GM04504 (cell line): ENCODE measurements around the gene PEX7.
"Not testable (repeated sequence)": the region's sequence is repeated elsewhere in the genome, so short reads cannot be mapped to it uniquely, and the experiment has no call there.

Experiments used
- DNase-seq: peaks from one replicate; pipeline ENCODE4 v3.0.0-alpha.2; 2012; ENCODE audit warnings: low read depth

The PEX7 gene

DNA sequence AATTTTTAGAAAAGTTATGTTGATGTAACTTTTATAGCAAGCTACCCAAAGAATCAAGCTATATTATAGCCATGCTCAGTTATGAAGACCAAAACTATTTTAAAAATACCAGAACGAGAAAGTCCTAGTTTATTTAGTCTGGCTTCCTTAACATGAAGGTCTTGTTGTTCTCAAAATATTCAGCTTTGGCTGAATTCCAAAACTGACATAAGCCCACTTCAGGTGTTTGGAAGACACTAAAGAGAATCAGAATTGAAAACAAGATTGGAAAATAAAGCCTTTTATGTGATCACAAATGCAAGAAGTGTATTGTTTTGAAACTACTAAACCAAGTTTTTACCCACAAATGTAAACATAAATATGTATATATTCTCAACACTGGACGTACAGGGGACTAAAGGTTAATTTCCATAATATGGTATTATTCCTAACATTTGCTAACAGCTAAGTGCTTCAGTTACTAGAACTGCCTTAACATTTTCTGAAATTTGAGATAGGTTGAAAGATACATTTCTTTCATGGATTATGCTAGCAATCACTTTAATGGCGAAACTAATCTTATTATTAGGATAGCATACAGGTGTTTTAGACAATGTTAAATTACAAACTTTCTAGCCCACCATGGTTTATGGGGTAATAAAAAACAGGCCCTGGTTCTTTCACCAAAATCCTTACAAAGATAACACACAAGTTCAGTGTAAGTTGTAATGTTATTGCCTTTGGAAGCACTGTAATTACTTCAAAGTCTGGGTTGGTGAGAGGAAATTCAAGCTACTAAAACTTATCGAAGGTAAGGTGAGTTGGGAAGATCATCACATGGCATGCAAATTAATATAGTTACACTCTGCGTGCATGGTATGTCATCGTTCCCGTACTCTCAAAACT, 31.7 kb upstream of the PEX7 start:
- no peak for DNase-seq

DNA sequence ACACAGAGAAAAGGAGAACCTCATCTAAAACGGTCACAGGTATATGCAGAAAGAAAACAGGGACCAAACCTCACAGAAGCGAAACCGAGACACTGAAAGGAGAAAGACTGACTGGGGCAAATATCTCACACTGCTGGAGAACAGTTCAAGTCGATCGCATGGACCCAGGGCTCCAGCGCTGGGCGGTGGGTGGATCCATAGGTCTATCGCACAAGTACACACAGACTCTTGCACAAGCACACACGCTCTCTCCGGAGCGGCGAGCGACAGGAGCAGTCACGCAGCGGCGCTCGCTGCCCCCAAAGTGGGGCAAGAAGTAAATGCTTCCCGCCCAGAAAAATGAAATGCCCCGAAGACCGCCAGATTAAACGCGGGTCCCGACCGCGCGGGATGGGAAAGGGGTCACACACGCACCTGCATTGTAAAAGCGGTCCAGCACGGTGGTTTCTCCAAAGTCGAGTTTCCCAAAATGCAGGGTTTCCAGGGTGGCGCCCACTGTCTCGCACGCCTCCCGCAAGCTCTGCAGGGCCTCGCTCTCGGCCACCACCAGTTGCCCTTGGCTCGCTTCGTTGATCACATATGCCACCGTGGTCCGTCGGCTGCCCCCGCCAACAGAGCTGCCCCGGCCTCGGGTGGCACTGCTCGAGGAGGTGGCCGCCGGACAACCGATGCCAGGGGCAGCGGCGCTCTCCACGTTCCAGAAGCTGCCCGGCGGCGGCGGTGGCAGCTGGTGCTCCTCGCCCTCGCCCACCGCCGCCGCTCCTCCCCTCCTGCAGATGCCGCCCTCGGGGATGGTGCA, 30.9 kb upstream of the PEX7 start:
- no peak for DNase-seq

DNA sequence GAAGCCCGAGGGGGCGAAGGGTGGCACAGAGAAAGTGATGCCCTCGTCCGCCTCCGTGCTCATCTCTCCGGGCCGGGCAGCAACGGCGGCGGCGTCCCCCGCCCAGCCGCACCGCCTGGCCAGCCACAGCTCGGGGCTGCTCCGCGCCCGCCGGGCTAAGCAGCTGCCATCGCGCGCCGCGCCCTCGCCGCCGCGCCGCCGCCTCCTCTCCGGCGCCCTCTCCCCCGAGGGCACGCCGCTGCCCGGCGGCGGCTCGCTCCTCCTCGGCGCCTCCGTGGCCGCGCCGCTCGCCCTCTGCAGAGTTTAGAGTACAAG, 30.3 kb upstream of the PEX7 start:
- no peak for DNase-seq

DNA sequence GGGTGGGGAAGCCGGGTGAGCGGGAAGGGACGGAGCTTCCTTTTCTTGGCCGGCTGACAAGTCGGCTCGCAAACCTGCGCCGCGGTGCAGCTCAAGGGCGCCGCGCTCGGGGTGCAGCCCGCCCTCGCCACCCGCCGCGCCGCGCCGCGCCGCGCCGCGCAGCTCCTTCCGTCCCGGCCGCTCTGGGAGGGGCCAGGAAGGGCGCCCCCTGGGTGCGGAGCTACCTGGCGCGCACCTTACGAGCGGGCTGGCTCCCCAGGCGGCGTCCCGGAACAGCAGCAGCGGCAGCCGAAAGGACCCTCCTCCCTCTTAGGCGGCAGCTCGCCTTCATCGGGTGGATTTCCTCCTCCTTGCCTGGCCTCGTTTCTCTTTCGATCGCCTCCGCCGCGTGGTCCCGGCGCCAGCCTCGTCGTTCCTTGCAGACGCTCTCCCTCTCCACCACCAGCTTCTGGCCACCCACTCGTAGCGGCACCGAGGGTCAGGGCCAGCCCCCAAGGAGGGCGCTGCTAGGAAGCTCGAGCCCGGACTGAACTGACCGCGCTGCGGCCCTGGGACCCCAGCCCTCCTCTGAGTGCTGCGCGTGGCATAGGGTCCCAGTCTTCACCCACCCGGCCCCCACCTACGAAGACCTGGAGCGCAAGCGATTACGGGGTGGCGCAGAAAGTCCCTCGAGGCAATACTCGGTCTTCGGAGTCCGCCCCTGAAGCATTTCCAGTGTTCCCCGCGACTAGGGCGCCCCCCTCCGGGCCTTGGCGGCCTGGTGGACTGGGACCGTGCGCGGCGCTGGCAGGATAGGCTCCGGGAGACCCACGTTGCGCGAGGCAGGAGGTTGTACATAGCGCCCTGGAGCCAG, 29.8 kb upstream of the PEX7 start, which contains the start of gene MAP3K5:
Gene MAP3K5 (minus strand): TSS at position 68 of the 853 bp plus-strand sequence. CDS start 320 bp downstream, outside the sequence.
- DNase-seq = peak; percentile 83

DNA sequence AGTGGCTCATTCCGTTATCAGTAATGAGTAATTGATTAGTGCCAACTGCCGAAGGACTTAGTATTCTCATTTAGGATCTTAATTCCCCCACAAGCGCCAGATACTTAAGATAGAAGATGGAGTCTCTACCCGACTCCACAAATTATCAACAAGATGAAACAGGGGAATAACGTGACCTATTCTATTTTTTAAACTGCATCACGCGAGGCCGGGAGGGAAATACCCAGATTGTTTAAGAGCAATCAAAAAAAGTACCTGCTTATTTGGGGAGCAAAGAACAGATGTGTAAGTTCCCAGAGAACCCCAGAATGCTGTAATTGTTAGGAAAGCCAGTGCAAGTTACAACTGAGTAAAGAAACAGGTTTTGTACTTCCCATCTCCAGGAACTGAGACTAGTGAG, 29.0 kb upstream of the PEX7 start:
- DNase-seq = no peak

DNA sequence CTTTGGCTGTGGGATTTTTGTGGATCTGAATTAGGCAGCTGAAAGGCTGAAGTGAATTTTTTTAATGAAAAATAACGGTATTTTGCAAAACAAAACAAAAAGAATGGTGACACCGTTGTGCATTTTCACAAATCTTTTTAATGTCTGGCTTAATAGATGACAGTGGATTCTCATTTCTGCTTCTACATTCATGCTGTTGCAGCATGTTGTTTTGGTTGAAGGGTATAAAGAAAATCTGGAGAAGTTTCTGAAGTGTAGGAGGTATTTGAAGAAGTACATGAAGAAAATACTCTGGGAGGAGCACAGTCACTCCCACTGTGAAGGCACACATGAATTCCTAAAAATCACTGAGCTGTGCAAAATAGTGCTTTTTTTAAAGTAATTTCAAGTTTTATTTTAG, 27.0 kb upstream of the PEX7 start:
- DNase-seq = no peak

DNA sequence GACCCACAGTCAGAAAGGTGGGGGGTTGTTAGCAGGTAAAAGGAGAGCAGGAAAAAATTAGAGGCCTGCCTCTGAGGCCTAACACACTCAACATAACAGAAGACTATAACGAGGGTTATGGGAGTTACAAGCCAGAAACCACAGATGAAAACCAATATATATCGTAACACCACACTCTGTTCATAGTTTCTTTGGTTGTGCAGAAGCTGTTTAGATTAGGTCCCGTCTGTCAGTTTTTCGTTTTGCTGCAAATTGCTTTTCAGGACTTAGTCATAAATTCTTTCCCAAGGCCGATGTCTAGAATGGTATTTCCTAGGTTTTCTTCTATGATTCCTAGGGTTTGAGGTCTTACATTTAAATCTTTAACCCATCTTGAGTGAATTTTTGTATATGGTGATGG, 26.4 kb upstream of the PEX7 start:
- no peak for DNase-seq

DNA sequence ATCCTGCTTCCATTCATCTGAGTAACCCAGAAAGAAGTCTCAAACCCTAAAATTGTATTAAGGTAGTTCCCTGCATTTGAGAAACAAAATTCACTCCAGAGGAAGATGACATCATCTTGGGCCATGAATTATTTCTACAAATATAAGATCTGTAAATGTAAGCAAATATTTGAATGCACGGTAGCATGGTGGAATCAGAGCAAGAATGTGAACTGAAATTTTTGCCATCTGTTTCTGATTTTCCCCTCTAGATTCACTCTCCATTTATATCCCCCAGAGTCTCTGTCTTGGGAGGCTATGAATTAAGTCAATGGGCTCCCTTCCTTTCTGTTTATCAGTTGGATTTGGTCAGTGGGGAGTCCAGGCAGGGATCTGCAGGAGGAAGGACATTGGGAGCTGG, 24.3 kb upstream of the PEX7 start:
- no peak for DNase-seq

DNA sequence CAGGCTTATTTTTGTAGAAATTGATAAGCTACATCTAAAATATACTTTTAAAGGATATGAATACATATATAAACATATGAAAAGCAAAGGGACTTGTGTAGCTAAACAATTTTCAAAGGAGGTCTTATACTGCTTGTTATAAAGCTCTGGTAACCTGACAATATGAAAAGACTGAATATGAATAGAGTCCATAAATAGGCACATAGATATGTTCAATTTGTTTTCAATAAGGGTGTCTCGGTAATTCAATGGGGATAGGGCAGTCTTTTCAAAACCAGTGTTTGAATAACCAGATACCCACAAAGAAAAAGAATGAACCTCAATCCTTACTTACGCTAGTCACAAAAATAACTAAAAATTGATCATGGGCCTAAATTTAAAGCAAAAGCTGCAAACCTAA, 20.8 kb upstream of the PEX7 start:
- DNase-seq = no peak

DNA sequence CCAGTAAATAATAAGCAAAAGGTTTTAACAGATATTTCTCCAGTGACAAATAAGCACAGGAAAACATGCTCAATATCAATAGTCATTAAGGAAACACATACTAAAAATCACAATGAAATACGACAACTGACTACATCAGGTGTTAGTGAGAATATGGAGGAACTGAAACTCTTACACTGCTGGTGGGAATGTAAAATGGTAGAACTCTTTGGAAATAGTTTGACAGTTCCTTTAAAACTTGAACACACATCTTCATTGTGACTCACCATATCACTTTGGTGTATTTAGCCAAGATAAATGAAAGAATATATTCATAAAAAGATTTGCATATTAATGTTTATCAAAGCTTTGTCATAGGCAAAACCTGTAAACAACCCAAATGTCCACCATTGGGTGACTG, 18.8 kb upstream of the PEX7 start:
- DNase-seq = no peak

DNA sequence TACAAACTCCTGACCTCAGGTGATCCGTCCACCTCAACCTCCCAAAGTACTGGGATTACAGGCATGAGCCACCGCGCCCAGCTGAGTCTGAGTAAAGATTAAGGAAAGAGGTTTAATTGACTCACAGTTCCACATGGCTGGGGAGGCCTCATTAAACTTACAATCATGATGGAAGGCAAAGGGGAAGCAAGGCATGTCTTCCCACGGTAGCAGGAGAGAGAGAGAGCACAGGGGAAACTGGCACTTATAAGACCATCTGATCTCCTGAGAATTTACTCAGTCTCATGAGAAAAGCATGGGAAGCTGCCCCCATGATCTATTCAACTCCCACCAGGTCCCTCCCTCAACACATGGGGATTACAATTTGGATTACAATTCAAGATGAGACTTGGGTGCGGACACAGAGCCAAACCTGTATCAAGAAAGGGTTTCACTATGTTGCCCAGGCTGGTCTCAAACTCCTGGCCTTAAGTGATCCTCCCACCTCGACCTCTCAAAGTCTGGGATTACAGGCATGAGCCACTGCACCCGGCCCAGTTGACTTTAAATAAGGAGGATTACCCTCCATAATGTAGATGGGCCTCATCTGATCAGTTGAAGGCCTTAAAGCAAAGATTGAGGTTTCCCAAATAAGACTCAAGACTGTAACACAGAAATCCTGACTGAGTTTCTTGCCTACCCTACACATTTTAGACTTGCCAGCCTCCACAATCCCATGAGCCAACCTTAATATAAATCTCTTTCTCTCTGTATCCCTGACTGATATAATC, 13.1 kb upstream of the PEX7 start:
- no peak for DNase-seq

DNA sequence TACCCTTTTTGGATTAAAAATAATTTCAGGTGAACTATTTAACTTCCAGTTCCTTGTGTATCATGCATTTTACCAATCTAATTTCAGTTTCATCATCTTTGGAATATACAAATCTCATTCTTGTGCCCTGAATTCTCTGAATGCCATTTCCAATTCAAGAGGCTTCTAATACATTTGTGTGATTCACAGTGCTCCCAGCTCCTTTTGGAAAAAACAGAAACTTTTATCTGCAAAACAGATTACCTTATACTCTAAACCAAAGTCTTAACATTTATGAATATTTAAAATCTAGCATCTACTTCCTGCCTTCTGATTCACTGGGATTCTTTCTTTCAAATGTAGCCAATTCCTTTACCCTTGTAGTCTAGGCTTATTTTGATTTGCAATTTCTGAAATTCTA, 11.1 kb upstream of the PEX7 start:
- DNase-seq = no peak

DNA sequence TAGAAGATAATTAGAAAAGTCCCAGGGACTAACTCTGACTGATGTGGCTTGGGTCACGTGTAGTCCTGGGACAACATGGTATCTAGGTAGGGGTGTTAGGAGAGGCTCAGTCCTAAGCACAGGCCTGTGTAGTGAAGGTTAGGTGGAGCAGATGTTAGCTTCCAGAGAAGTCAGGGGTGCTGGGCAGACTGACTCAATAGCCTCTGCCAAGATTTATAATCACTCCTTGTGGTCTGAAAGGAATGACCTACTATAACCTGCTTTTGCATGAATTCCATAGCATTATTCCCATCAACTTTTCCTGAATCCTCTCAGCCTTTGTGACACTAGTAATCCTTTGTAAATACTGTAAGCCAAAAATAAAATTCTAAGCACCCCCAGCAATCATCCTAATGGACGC, 10.2 kb upstream of the PEX7 start:
- DNase-seq = no peak

DNA sequence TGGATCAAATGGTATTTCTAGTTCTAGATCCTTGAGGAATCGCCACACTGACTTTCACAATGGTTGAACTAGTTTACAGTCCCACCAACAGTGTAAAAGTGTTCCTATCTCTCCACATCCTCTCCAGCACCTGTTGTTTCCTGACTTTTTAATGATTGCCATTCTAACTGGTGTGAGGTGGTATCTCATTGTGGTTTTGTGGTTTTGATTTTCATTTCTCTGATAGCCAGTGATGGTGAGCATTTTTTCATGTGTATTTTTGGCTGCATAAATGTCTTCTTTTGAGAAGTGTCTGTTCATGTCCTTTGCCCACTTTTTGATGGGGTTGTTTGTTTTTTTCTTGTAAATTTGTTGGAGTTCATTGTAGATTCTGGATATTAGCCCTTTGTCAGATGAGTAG, 6.8 kb upstream of the PEX7 start:
- not testable (repeated sequence) for DNase-seq

DNA sequence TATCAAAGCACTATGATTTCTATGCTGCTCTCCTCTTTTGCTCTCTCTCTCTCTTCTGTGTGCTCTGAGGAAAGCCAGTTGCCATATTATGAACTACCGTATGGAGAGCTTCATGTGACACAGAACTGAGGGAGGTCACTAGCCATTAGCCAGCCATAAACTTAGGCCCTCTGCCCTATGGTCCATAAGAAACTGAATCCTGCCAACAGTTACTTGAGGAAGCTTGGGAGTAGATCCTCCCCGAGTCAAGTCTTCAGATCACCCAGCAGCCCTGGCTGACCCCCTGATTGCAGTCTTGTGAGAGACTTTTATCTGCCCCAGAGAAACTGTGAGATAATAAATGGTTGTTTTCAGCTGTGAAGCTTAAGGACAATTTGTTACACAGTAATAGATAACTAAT, 5.7 kb upstream of the PEX7 start:
- DNase-seq = no peak

DNA sequence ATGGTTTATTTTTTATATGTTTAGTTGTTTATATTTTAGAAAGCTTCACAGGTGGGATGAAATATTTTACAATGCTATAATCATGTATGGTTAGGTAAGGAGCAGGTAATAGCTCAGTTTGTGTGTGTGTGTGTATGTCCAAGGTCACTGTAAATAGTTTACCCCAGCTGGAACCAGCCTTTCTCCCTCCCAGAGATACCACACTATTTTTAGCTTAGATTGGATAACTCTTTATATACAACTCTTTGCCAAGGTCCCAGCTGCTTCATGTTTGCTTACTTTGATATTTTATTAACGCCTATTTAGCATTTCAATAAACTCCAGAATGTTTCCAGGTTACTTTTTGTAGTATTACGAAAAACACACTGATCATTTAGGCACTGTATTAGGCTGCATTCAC, 1.8 kb upstream of the PEX7 start:
- no peak for DNase-seq

DNA sequence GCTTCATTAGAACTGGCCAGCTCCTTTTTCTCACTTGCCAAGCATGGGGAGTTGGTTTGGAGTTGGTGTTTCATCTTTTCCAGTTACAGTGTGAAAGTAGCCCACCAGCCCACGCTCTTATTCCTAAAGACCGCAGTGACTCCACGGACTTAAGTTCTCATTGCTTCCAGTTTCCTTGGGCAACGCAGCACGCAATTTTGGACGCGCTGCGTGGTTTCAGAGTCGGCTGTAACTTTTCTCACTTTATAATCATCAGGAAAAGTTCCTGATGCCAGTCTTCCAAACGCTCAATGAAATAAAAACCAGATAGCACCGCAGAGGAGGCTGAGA, 381 bp upstream of the PEX7 start:
- no peak for DNase-seq

DNA sequence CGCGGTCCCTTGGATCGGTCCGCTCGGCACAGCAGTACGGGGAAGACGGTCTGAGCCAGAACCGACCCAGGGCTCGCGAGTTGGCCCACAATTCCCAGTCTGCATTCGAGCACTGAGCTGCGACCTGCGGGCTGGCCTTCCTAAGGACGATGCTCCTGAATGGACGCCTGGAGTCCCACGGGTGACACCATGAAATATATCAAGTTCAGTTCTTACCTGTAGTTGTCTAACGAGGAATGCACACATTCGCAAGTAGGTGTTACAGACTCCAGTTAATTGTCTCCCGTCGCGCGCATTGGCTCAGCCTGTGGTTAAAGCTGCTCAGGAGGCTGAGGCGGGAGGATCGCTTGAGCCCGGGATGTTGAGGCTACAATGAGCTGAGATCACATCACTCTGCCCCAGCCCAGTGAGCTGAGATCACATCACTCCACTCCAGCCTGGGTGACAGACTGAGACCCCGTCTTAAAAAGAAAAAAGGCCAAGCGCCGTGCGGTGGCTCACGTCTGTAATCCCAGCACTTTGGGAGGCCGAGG, 802 bp downstream of the PEX7 start:
- no peak for DNase-seq

DNA sequence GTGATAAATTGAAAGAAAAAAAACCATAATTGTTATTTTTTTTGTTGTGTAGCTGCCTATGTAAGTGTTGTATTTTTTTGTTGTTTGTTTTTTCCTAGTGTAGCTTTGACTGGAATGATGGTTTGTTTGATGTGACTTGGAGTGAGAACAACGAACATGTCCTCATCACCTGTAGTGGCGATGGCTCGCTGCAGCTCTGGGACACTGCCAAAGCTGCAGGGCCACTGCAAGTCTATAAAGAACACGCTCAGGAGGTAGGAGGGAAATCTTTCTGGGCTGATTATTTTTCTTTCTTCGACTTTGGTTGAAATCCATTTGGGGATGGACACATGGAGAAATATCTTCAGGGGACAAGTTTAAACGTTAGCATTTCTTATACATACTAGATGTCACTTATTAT, 3.8 kb downstream of the PEX7 start:
- DNase-seq = no peak

DNA sequence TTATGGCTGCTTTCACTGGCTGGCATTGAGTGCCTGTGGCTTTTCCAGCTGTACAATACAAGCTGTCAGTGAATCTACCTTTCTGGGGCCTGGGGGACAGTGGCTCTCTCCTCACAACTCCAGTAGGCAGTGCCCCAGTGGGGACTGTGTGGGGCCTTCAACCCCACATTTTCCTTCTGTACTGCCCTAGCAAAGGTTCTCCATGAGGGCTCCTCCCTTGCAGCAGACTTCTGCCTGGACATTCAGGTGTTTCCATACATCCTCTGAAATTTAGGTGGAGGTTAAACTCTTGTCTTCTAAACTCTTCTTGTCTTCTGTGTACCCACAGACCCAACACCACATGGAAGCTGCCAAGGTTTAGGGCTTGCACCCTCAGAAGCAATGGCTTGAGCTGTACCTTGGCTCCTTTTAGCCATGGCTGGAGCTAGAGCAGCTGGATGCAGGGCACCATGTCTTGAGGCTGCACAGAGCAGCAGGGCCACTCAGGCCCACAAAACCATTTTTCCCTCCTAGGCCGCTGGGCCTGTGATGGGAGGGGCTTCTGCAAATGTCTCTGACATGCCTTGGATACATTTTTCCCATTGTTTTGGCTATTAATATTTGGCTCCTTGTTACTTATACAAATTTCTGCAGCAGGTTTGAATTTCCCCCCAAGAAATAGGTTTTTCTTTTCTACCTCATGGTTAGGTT, 9.6 kb downstream of the PEX7 start:
- DNase-seq = no peak
